ENCODE data around the gene THAP8. TPM values are rescaled to one million over a fixed set of nuclear protein-coding genes. Genes with fewer than 3 reads are reported as not detected.

The THAP8 gene
- total RNA-seq, 1 experiment from 2014 or later, result 4.6 TPM

- no peak overlapping the region for H3K4me3 ChIP-seq (ENCODE audit: low read depth, low read length, poor library complexity, severe bottlenecking)
- no peak overlapping the region for H3K27ac ChIP-seq (ENCODE audit: low read depth, low read length, poor library complexity, severe bottlenecking)
- CTCF ChIA-PET, result no interaction called here
- H3K36me3 ChIP-seq (ENCODE audit: insufficient read depth, low read length, poor library complexity, severe bottlenecking), result no peaks in the 10 kb centered on the region
- no peaks in the 10 kb centered on the region for H3K4me1 ChIP-seq (ENCODE audit: insufficient read depth, low read length, poor library complexity, severe bottlenecking)
- POLR2A ChIA-PET (ENCODE audit: low non-redundant PET), result no interaction called here
- TF ChIP-seq CTCF (conservative IDR thresholded peaks at IDR 0.05; ENCODE audit: low read depth, low read length) (no peak), EZH2 (IDR thresholded peaks at IDR 0.05; ENCODE audit: borderline replicate concordance, low read depth, low read length, poor library complexity, severe bottlenecking) (no peak)
- no TSS peak for BruUV-seq (replicated peaks)
- intact Hi-C loops (cut with micrococcal nuclease; ENCODE audit: unreplicated experiment), result no loop called here
- H3K9me3 ChIP-seq (ENCODE audit: low read depth, low read length, poor library complexity, severe bottlenecking), result no peaks in the 10 kb centered on the region
- DNase-seq (ENCODE audit: low spot score), result no peak
- no peaks in the 10 kb centered on the region for H3K27me3 ChIP-seq (replicated peaks; ENCODE audit: insufficient read depth, low read depth, low read length, poor library complexity)
Measured at GRCh38 chr19:36006955-36007354, 47.1 kb downstream of the THAP8 start.

- ChIA-PET POLR2A (ENCODE audit: low non-redundant PET) (no interaction called here), CTCF (no interaction called here)
- intact Hi-C loops (cut with micrococcal nuclease; ENCODE audit: unreplicated experiment), result no loop called here
Measured at GRCh38 chr19:36003284-36003683, 50.8 kb downstream of the THAP8 start.

GRCh38 chr19:36001605-36002004, 52.5 kb downstream of the THAP8 start:
- H3K9me3 ChIP-seq (ENCODE audit: low read depth, low read length, poor library complexity, severe bottlenecking), result no peaks in the 10 kb centered on the region
- intact Hi-C loops (cut with micrococcal nuclease; ENCODE audit: unreplicated experiment), result no loop called here
- no peaks in the 10 kb centered on the region for H3K27me3 ChIP-seq (replicated peaks; ENCODE audit: insufficient read depth, low read depth, low read length, poor library complexity)
- no peaks in the 10 kb centered on the region for H3K36me3 ChIP-seq (ENCODE audit: insufficient read depth, low read length, poor library complexity, severe bottlenecking)
- no peak for TF ChIP-seq CTCF (conservative IDR thresholded peaks at IDR 0.05; ENCODE audit: low read depth, low read length)
- TF ChIP-seq EZH2 (IDR thresholded peaks at IDR 0.05; ENCODE audit: borderline replicate concordance, low read depth, low read length, poor library complexity, severe bottlenecking), result no peak
- no peak overlapping the region for H3K4me3 ChIP-seq (ENCODE audit: low read depth, low read length, poor library complexity, severe bottlenecking)
- H3K4me1 ChIP-seq (ENCODE audit: insufficient read depth, low read length, poor library complexity, severe bottlenecking), result no peaks in the 10 kb centered on the region
- ChIA-PET CTCF (no interaction called here), POLR2A (ENCODE audit: low non-redundant PET) (interaction anchor here (0.7 kb wide), 1 partner anchor 669 kb away, joined by 3 read pairs; no protein-coding TSS in a partner anchor)
- DNase-seq (ENCODE audit: low spot score), result no peak
- no TSS peak for BruUV-seq (replicated peaks)
- no peak overlapping the region for H3K27ac ChIP-seq (ENCODE audit: low read depth, low read length, poor library complexity, severe bottlenecking)

More at GRCh38 chr19:36003284-36003683, 50.8 kb downstream of the THAP8 start:
- no peaks in the 10 kb centered on the region for H3K4me1 ChIP-seq (ENCODE audit: insufficient read depth, low read length, poor library complexity, severe bottlenecking)
- H3K4me3 ChIP-seq (ENCODE audit: low read depth, low read length, poor library complexity, severe bottlenecking), result no peak overlapping the region
- no TSS peak for BruUV-seq (replicated peaks)
- no peak for DNase-seq (ENCODE audit: low spot score)
- no peaks in the 10 kb centered on the region for H3K9me3 ChIP-seq (ENCODE audit: low read depth, low read length, poor library complexity, severe bottlenecking)
- H3K36me3 ChIP-seq (ENCODE audit: insufficient read depth, low read length, poor library complexity, severe bottlenecking), result no peaks in the 10 kb centered on the region
- no peak overlapping the region for H3K27ac ChIP-seq (ENCODE audit: low read depth, low read length, poor library complexity, severe bottlenecking)
- TF ChIP-seq CTCF (conservative IDR thresholded peaks at IDR 0.05; ENCODE audit: low read depth, low read length) (no peak), EZH2 (IDR thresholded peaks at IDR 0.05; ENCODE audit: borderline replicate concordance, low read depth, low read length, poor library complexity, severe bottlenecking) (no peak)
- no peaks in the 10 kb centered on the region for H3K27me3 ChIP-seq (replicated peaks; ENCODE audit: insufficient read depth, low read depth, low read length, poor library complexity)

Measured in A673 (cell line).